Neural progenitor cell (in vitro differentiated cells): ENCODE measurements around the gene KIFC3. TPM values are rescaled to one million over a fixed set of nuclear protein-coding genes. Genes with fewer than 3 reads are reported as not detected.

Source experiments
- DNase-seq: peaks from one replicate; pipeline ENCODE4 v3.0.0-alpha.2; 2016; ENCODE audit warnings: low spot score
- H2AFZ ChIP-seq: fragments of 200-600 bp; sonication (generic); replicated peaks from 2 replicates; pipeline ENCODE4 v1.6.1; 2016; ENCODE audit warnings: antibody characterized with exemption
- H3F3A ChIP-seq: fragments of 200-600 bp; sonication (generic); 2 replicates; pipeline ENCODE4 v1.6.1; 2016; ENCODE audit warnings: antibody characterized with exemption, low read depth
- H3K27ac ChIP-seq: fragments of 200-600 bp; sonication (generic); 2 replicates; pipeline ENCODE4 v1.5.1; 2016; ENCODE audit warnings: mild to moderate bottlenecking
- H3K27me3 ChIP-seq: fragments of 200-600 bp; sonication (generic); 2 replicates; pipeline ENCODE4 v1.6.1; 2016; ENCODE audit warnings: mild to moderate bottlenecking, moderate library complexity
- H3K36me3 ChIP-seq: fragments of 200-600 bp; sonication (generic); 2 replicates; pipeline ENCODE4 v1.5.1; 2016
- H3K4me1 ChIP-seq: fragments of 200-600 bp; sonication (generic); 2 replicates; pipeline ENCODE4 v1.6.1; 2016; ENCODE audit warnings: mixed run types
- H3K4me2 ChIP-seq: fragments of 200-600 bp; sonication (generic); 2 replicates; pipeline ENCODE4 v1.6.1; 2016
- H3K4me3 ChIP-seq: fragments of 200-600 bp; sonication (generic); 2 replicates; pipeline ENCODE4 v1.5.1; 2016
- H3K79me2 ChIP-seq: fragments of 200-600 bp; sonication (generic); 2 replicates; pipeline ENCODE4 v1.6.1; 2016; ENCODE audit warnings: low read depth
- H3K9ac ChIP-seq: fragments of 200-600 bp; sonication (generic); 2 replicates; pipeline ENCODE4 v1.6.1; 2016
- H3K9me3 ChIP-seq: fragments of 200-600 bp; sonication (generic); 2 replicates; pipeline ENCODE4 v1.5.1; 2016; ENCODE audit warnings: low read depth
- H4K20me1 ChIP-seq: fragments of 200-600 bp; sonication (generic); 2 replicates; pipeline ENCODE4 v1.6.1; 2016; ENCODE audit warnings: low read depth
- H3K27ac Mint-ChIP-seq: 3 replicates; pipeline ENCODE4 v1.8.0; 2021; ENCODE audit warnings: mixed read lengths
- H3K27me3 Mint-ChIP-seq: 2 replicates; pipeline ENCODE4 v1.8.0; 2022; ENCODE audit warnings: low read depth, mild to moderate bottlenecking, inconsistent platforms, moderate library complexity, mixed read lengths; ENCODE audit not compliant: insufficient read depth
- H3K36me3 Mint-ChIP-seq: 3 replicates; pipeline ENCODE4 v1.8.0; 2021; ENCODE audit warnings: mixed read lengths
- H3K4me1 Mint-ChIP-seq: 3 replicates; pipeline ENCODE4 v1.8.0; 2021; ENCODE audit warnings: mixed read lengths
- H3K4me3 Mint-ChIP-seq: 3 replicates; pipeline ENCODE4 v1.8.0; 2021; ENCODE audit warnings: mild to moderate bottlenecking, moderate library complexity, mixed read lengths
- H3K9me3 Mint-ChIP-seq: 3 replicates; pipeline ENCODE4 v1.8.0; 2020; ENCODE audit warnings: mixed read lengths
- CTCF ChIP-seq: fragments of 200-600 bp; sonication (generic); IDR thresholded peaks from 2 replicates; pipeline ENCODE4 v1.5.1; 2017; ENCODE audit warnings: antibody characterized with exemption, mild to moderate bottlenecking
- EZH2 ChIP-seq: fragments of 200-600 bp; sonication (generic); IDR thresholded peaks from 2 replicates; pipeline ENCODE4 v1.6.1; 2017; ENCODE audit warnings: antibody characterized with exemption, mild to moderate bottlenecking, moderate library complexity
- EZH2phosphoT487 ChIP-seq: fragments of 200-600 bp; sonication (generic); IDR thresholded peaks from 2 replicates; pipeline ENCODE4 v1.6.1; 2017; ENCODE audit warnings: antibody characterized with exemption
- total RNA-seq: library from RNA; depleted of rRNA; stranded (reverse); fragments of >200 nt; gene quantifications from 2 replicates; pipeline ENCODE4 v1.2.3, GENCODE V29; 2015; ENCODE audit warnings: low replicate concordance

The KIFC3 gene
- total RNA-seq, 1 donor from 2014 or later = 0.28 TPM

DNA sequence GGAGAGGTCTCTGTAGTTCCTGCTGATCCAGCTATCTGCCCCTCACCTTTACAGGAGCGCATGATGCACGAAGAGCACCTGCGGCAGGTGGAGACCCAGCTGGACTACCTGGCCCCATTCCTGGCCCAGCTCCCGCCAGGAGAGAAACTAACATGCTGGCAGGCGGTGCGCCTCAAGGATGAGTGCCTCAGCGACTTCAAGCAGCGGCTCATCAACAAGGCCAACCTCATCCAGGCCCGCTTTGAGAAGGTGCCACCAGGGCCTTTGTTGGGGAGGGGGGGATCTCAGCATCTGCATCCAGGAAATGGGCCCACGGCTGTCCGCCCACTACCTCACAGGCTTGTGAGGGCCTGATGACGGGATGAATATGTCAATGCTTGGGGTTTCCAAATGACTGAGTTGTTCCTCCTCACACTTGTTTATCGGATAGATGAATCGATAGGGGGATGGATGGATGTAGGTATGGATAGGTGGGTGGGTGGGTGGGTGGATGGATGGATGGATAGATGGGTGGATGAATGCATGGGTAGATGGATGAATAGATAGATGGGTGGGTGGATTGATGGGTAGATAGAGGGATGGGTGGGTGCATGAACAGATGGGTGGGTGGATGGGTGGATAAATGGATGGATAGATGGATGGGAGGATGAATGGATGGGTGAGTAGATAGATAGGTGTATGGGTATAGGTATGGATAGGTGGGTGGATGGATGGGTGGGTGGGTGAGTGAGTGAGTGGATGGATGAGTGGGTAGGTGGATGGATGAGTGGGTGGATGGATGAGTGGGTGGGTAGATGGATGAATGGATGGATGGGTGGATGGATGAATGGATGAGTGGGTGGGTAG, 73.7 kb downstream of the KIFC3 start:
- H3K4me1 ChIP-seq = no peaks in the 10 kb centered on the region
- TF ChIP-seq CTCF (no peak), EZH2 (no peak), EZH2phosphoT487 (no peak)
- H3K4me2 ChIP-seq = no peak overlapping the region
- no peak overlapping the region for H3K27ac ChIP-seq
- peaks cover 3% of the 10 kb centered on the region for H3K27me3 Mint-ChIP-seq
- H3K36me3 ChIP-seq = no peaks in the 10 kb centered on the region
- H4K20me1 ChIP-seq = no peaks in the 10 kb centered on the region
- H3K9me3 Mint-ChIP-seq = no peaks in the 10 kb centered on the region
- no peaks in the 10 kb centered on the region for H3K4me1 Mint-ChIP-seq
- H3K27me3 ChIP-seq = no peaks in the 10 kb centered on the region
- H3K9ac ChIP-seq = no peak overlapping the region
- no peak overlapping the region for H3K4me3 Mint-ChIP-seq
- H3K79me2 ChIP-seq = no peaks in the 10 kb centered on the region
- DNase-seq = no peak
- H3K9me3 ChIP-seq = no peaks in the 10 kb centered on the region
- H3K27ac Mint-ChIP-seq = peak overlapping the region; percentile 50
- no peak overlapping the region for H2AFZ ChIP-seq
- H3F3A ChIP-seq = peaks cover 6% of the 10 kb centered on the region
- H3K4me3 ChIP-seq = no peak overlapping the region
- H3K36me3 Mint-ChIP-seq = no peaks in the 10 kb centered on the region

DNA sequence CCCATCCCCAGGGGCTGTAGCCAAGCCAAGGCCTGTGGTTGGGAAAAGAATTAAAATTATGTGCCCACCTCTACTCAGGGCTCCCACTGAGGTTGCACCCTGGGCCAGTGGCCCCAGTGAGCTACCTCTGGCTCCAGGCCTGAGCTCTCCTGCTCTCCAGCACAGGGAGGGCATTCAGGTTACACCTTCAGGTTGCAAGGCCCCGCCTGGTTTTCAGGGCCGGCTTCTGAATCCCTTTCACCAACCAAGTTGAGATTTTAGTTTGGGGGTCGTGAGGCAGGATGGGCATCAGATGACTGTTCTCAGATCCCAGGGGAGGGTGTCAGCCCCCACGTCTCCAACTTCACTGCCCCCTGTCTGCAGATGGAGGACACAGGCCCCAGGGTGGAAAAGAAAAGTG, 74.7 kb downstream of the KIFC3 start:
- no peaks in the 10 kb centered on the region for H3K36me3 ChIP-seq
- no peak for DNase-seq
- peaks cover 2% of the 10 kb centered on the region for H3K27me3 Mint-ChIP-seq
- H3K27ac Mint-ChIP-seq = no peak overlapping the region
- no peaks in the 10 kb centered on the region for H4K20me1 ChIP-seq
- H3K4me1 Mint-ChIP-seq = no peaks in the 10 kb centered on the region
- no peaks in the 10 kb centered on the region for H3K27me3 ChIP-seq
- H3K79me2 ChIP-seq = no peaks in the 10 kb centered on the region
- no peak overlapping the region for H3K9ac ChIP-seq
- no peak overlapping the region for H2AFZ ChIP-seq
- H3K4me3 Mint-ChIP-seq = peak overlapping the region; percentile 52
- no peaks in the 10 kb centered on the region for H3F3A ChIP-seq
- TF ChIP-seq EZH2 (no peak), CTCF (peak; percentile 11)
- H3K9me3 ChIP-seq = no peaks in the 10 kb centered on the region
- no peaks in the 10 kb centered on the region for H3K9me3 Mint-ChIP-seq
- H3K4me1 ChIP-seq = no peaks in the 10 kb centered on the region
- no peaks in the 10 kb centered on the region for H3K36me3 Mint-ChIP-seq
- H3K4me3 ChIP-seq = no peak overlapping the region
- H3K4me2 ChIP-seq = no peak overlapping the region
- no peak overlapping the region for H3K27ac ChIP-seq

DNA sequence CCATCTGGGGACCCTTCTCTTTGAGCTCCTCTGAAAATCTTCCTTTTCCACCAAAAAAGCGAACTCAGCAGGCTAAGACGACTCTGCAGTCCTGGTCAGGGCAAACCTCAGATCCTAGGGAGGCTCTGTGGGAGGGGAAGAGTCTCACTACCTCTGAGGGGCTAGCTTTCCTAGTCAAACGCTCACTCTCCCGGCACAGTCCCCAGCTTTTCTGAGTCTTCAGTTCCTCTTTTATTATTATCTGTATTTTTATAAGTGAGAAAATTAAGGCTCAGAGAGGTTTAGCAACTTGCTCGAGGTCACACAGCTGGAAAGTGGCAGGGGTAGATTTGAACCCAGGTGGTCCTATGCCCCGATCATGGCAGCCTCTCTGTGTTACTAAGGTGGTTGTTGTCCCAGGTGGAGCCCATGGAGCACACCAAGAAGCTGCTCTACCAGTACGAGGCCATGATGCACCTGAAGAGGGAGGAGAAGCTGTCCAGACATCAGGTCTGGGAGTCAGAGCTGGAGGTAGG, 75.8 kb downstream of the KIFC3 start:
- no peaks in the 10 kb centered on the region for H3K27me3 ChIP-seq
- Mint-ChIP-seq H3K27me3 (peaks cover 2% of the 10 kb centered on the region), H3K27ac (no peak overlapping the region), H3K36me3 (no peaks in the 10 kb centered on the region), H3K4me1 (peaks cover 1% of the 10 kb centered on the region), H3K4me3 (no peak overlapping the region), H3K9me3 (no peaks in the 10 kb centered on the region)
- H3K27ac ChIP-seq = no peak overlapping the region
- no peak for DNase-seq
- no peak overlapping the region for H2AFZ ChIP-seq
- H4K20me1 ChIP-seq = no peaks in the 10 kb centered on the region
- no peaks in the 10 kb centered on the region for H3K36me3 ChIP-seq
- TF ChIP-seq EZH2 (no peak), EZH2phosphoT487 (no peak)
- H3K9ac ChIP-seq = no peak overlapping the region
- no peaks in the 10 kb centered on the region for H3K4me1 ChIP-seq
- no peak overlapping the region for H3K4me2 ChIP-seq
- no peak overlapping the region for H3K4me3 ChIP-seq
- no peaks in the 10 kb centered on the region for H3F3A ChIP-seq
- no peaks in the 10 kb centered on the region for H3K9me3 ChIP-seq
- no peaks in the 10 kb centered on the region for H3K79me2 ChIP-seq

DNA sequence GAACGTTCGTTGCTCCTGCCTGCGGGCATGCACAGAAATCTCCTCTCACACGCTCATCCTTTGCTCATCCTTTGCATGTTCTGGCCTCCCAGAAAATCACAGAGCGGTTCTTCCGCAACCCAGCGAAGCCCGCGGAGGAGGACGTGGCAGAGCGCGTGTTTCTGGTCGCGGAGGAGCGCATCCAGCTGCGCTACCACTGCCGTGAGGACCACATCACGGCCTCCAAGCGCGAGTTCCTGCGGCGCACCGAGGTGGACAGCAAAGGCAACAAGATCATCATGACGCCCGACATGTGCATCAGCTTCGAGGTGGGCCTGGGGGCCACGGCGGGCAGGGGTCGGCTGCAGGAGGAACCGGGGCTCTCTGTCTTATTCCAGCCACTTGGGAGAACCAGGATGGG, 76.3 kb downstream of the KIFC3 start:
- Histone ChIP-seq H3K4me3 (no peak overlapping the region), H3K36me3 (no peaks in the 10 kb centered on the region), H3K4me1 (no peaks in the 10 kb centered on the region), H3K9ac (no peak overlapping the region), H3F3A (no peaks in the 10 kb centered on the region), H3K9me3 (no peaks in the 10 kb centered on the region), H3K27ac (no peak overlapping the region), H3K4me2 (no peak overlapping the region), H3K79me2 (no peaks in the 10 kb centered on the region), H4K20me1 (no peaks in the 10 kb centered on the region), H3K27me3 (no peaks in the 10 kb centered on the region), H2AFZ (no peak overlapping the region)
- Mint-ChIP-seq H3K9me3 (no peaks in the 10 kb centered on the region), H3K27me3 (peaks cover 2% of the 10 kb centered on the region), H3K4me1 (peaks cover 4% of the 10 kb centered on the region), H3K4me3 (no peak overlapping the region), H3K27ac (no peak overlapping the region), H3K36me3 (no peaks in the 10 kb centered on the region)
- no peak for DNase-seq
- TF ChIP-seq EZH2phosphoT487 (no peak), EZH2 (no peak), CTCF (no peak)
